Liver (tissue), 9 donors: Measurements from ENCODE around the gene CSRNP2. TPM values are rescaled to one million over a fixed set of nuclear protein-coding genes. Genes with fewer than 3 reads are reported as not detected.
A peak's percentile ranks its signal among the peaks of the same experiment; 100 is the strongest.

Experiments used
- DNase-seq: peaks from one replicate; pipeline ENCODE4 v3.0.0-alpha.2; 2017; ENCODE audit warnings: low spot score
- H3K27ac ChIP-seq, 2 donors: one replicate each; pipeline ENCODE4 v1.7.0; 2013; ENCODE audit warnings: inconsistent platforms in 2 of 2, low read length in 2 of 2, control low read depth in 1 of 2, low read depth in 1 of 2, mild to moderate bottlenecking in 1 of 2
- H3K27me3 ChIP-seq, 4 donors: one replicate each; pipeline versions ENCODE4 v1.6.1 to v1.7.0; 2013; ENCODE audit warnings: low read length in 3 of 4, inconsistent platforms in 1 of 4, mild to moderate bottlenecking in 1 of 4, moderate library complexity in 1 of 4; ENCODE audit not compliant: control insufficient read depth in 4 of 4, insufficient read depth in 4 of 4
- H3K36me3 ChIP-seq, 4 donors: one replicate each; pipeline versions ENCODE4 v1.6.1 to v1.7.0; 2013; ENCODE audit warnings: low read length in 3 of 4, mild to moderate bottlenecking in 3 of 4, low read depth in 1 of 4, moderate library complexity in 1 of 4; ENCODE audit not compliant: control insufficient read depth in 4 of 4, insufficient read depth in 3 of 4
- H3K4me1 ChIP-seq, 4 donors: one replicate each; pipeline versions ENCODE4 v1.6.1 to v1.7.0; 2013; ENCODE audit warnings: low read length in 3 of 4, mild to moderate bottlenecking in 3 of 4, moderate library complexity in 1 of 4; ENCODE audit not compliant: control insufficient read depth in 4 of 4, insufficient read depth in 4 of 4
- H3K4me3 ChIP-seq, 3 donors: one replicate each; pipeline versions ENCODE4 v1.6.1 to v1.7.0; 2013; ENCODE audit warnings: low read length in 3 of 3, control low read depth in 1 of 3, low read depth in 1 of 3, mild to moderate bottlenecking in 1 of 3
- H3K9ac ChIP-seq, 2 donors: one replicate each; pipeline ENCODE4 v1.7.0; 2013; ENCODE audit warnings: low read length in 2 of 2, mild to moderate bottlenecking in 2 of 2, moderate library complexity in 2 of 2, control low read depth in 1 of 2, low read depth in 1 of 2
- H3K9me3 ChIP-seq, 4 donors: one replicate each; pipeline versions ENCODE4 v1.6.1 to v1.7.0; 2013; ENCODE audit warnings: low read length in 3 of 4; ENCODE audit not compliant: control insufficient read depth in 4 of 4
- EGR1 ChIP-seq, 2 donors: IDR thresholded peaks; 2 replicates each; pipeline ENCODE4 v1.6.1; 2016 to 2018; ENCODE audit warnings: antibody characterized with exemption in 2 of 2, low read depth in 2 of 2
- FOXA2 ChIP-seq: IDR thresholded peaks from 2 replicates; pipeline ENCODE4 v1.6.1; 2016; ENCODE audit warnings: antibody characterized with exemption
- HNF4A ChIP-seq, 2 donors: conservative IDR thresholded peaks; 2 replicates each; pipeline ENCODE4 v1.6.1; 2016; ENCODE audit warnings: antibody characterized with exemption in 2 of 2, mild to moderate bottlenecking in 2 of 2
- JUND ChIP-seq, 2 donors: IDR thresholded peaks; 2 replicates each; pipeline ENCODE4 v1.6.1; 2016; ENCODE audit warnings: antibody characterized with exemption in 2 of 2
- NR2F2 ChIP-seq: IDR thresholded peaks from 2 replicates; pipeline ENCODE4 v1.6.1; 2016; ENCODE audit warnings: antibody characterized with exemption
- RAD21 ChIP-seq, 2 donors: IDR thresholded peaks; 2 replicates each; pipeline ENCODE4 v1.6.1; 2016; ENCODE audit warnings: antibody characterized with exemption in 2 of 2, mild to moderate bottlenecking in 2 of 2
- RXRA ChIP-seq, 2 donors: IDR thresholded peaks; 2 replicates each; pipeline ENCODE4 v1.6.1; 2017 to 2018; ENCODE audit warnings: antibody characterized with exemption in 2 of 2, mild to moderate bottlenecking in 1 of 2
- TAF1 ChIP-seq: conservative IDR thresholded peaks from 2 replicates; pipeline ENCODE4 v1.6.1; 2016; ENCODE audit warnings: antibody characterized with exemption, mild to moderate bottlenecking
- WGBS: extraction: QIAGEN DNeasy Blood & Tissue Kit; methylation state at CpG from one replicate; pipeline ENCODE4 v1.1.7; 2013; 5-methylcytosine and 5-hydroxymethylcytosine counted together
- polyA plus RNA-seq, 2 donors: library from polyadenylated mRNA; stranded (reverse) in 1 of 2; unstranded in 1 of 2; fragments of 200-250 nt in 1 of 2; fragments of >200 nt in 1 of 2; fragmentation: Nextera tagmentation in 1 of 2; extraction: Ambion mirVana in 1 of 2; gene quantifications; one replicate each; pipeline versions ENCODE4 v1.2.1 to v1.2.3, GENCODE V29; 2013 to 2015
- total RNA-seq, 2 donors: library from RNA; depleted of rRNA; stranded (reverse); fragments of >200 nt; gene quantifications; one replicate each; pipeline ENCODE4 v1.2.3, GENCODE V29; 2014
- TF ChIP-seq, protein P1 (sequence below): IDR thresholded peaks from 2 replicates; pipeline ENCODE4 v1.6.1; 2016; ENCODE audit warnings: antibody characterized with exemption
- TF ChIP-seq, protein P2 (sequence below): IDR thresholded peaks from 2 replicates; pipeline ENCODE4 v1.6.1; 2016; ENCODE audit warnings: antibody characterized with exemption, mild to moderate bottlenecking
- TF ChIP-seq, protein P3 (sequence below): fragments of 150-350 bp; IDR thresholded peaks from 2 replicates; pipeline ENCODE4 v1.5.1; 2017; ENCODE audit warnings: improper control_type of control experiment, low read depth, low read length; ENCODE audit not compliant: missing input control
- donor health status: healthy.
- donor health status: healthy.
- donor health status: healthy.
- donor health status: healthy.
- donor health status: healthy.

Gene CSRNP2
- total and polyA plus RNA-seq, 4 donors, result 2.0 to 8.4 (median 3.9) TPM

DNA sequence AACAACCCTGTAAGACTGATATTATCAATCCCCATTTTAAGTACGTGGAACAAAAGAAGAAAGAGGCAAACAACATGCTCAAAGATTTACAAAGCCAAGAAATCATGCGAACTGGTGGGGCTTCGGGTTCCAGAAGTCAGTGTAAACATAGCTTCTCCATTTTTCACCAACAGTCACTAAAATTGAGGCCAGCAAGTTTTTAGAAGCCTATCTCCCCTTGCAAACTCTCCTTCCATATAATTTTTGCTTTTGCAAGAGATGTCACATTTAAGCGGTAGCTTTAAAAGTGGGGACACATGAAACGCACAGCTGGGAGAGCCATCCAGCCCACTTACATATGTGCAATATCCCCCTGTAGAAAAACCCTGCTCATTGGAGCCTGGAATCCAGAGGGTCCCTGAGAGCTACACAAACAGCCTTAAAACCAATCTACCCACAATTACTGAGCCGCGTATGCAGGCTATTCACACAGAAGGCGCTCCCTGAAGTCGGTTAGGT, 58.0 kb downstream of the CSRNP2 start:
- no peak for DNase-seq
- 3% methylated on average over 9 of the region's 9 CpGs for WGBS
- peaks cover 1 to 37% (median 17%) of the 10 kb centered on the region in 4 donors for H3K4me1 ChIP-seq

DNA sequence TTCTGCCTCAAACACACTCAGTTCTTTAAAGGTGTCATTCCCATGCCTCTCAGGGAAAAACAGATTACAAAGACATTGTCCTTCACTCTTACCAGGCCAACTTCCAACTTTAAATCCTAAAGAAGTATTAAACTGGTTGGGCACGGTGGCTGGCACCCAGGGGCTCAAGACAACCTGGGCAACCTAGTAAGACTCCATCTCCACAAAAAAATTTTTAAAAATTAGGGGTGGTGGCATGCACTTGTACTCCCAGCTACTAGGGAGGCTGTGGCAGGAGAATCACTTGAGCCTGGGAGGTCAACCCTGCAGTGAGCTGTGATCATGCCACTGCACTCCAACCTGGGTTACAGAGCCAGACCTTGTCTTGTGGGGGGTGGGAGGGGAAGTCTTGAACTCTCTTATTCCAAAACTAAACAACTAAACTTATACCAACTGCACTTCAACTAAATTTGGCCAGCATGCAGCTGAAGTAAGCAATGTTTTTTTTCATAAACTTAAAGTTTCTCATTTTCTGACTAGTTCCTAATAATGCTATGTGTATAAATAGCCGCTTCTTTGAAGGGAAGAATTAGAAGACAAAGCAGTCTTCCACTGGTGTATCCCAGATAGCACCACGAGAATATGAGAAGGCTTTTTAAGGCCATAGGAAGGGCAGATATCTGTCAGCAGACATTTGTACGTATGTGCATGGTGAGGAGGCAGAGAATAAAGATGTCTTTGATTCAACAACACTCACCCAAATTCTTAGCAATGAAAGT, 59.6 kb downstream of the CSRNP2 start:
- no peaks in the 10 kb centered on the region for H3K27me3 ChIP-seq
- TF ChIP-seq, protein P1, sequence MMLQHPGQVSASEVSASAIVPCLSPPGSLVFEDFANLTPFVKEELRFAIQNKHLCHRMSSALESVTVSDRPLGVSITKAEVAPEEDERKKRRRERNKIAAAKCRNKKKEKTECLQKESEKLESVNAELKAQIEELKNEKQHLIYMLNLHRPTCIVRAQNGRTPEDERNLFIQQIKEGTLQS, result no peak
- no peak for TF ChIP-seq EGR1 (IDR thresholded peaks at IDR 0.05; ENCODE audit: low read depth in 2 of 2)
- TF ChIP-seq, protein P2, sequence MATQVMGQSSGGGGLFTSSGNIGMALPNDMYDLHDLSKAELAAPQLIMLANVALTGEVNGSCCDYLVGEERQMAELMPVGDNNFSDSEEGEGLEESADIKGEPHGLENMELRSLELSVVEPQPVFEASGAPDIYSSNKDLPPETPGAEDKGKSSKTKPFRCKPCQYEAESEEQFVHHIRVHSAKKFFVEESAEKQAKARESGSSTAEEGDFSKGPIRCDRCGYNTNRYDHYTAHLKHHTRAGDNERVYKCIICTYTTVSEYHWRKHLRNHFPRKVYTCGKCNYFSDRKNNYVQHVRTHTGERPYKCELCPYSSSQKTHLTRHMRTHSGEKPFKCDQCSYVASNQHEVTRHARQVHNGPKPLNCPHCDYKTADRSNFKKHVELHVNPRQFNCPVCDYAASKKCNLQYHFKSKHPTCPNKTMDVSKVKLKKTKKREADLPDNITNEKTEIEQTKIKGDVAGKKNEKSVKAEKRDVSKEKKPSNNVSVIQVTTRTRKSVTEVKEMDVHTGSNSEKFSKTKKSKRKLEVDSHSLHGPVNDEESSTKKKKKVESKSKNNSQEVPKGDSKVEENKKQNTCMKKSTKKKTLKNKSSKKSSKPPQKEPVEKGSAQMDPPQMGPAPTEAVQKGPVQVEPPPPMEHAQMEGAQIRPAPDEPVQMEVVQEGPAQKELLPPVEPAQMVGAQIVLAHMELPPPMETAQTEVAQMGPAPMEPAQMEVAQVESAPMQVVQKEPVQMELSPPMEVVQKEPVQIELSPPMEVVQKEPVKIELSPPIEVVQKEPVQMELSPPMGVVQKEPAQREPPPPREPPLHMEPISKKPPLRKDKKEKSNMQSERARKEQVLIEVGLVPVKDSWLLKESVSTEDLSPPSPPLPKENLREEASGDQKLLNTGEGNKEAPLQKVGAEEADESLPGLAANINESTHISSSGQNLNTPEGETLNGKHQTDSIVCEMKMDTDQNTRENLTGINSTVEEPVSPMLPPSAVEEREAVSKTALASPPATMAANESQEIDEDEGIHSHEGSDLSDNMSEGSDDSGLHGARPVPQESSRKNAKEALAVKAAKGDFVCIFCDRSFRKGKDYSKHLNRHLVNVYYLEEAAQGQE, result no peak
- TF ChIP-seq JUND (IDR thresholded peaks at IDR 0.05), result no peak
- no peak for TF ChIP-seq HNF4A (conservative IDR thresholded peaks at IDR 0.05)
- TF ChIP-seq TAF1, result no peak
- TF ChIP-seq NR2F2, result no peak
- H3K9ac ChIP-seq, result peak overlapping the region; percentile 61 to 98
- peaks cover 1 to 37% (median 17%) of the 10 kb centered on the region in 4 donors for H3K4me1 ChIP-seq
- 34% methylated on average over 4 of the region's 4 CpGs for WGBS
- H3K27ac ChIP-seq, result peak overlapping the region; percentile 98
- no peaks in the 10 kb centered on the region for H3K36me3 ChIP-seq
- H3K9me3 ChIP-seq, result no peaks in the 10 kb centered on the region
- peak overlapping the region; percentile 55 to 88 (median 66) for H3K4me3 ChIP-seq
- DNase-seq, result no peak

More for the DNA sequence above, 58.0 kb downstream of the CSRNP2 start:
- no peaks in the 10 kb centered on the region for H3K9me3 ChIP-seq
- H3K4me3 ChIP-seq, result peak overlapping the region; percentile 73 to 88 (median 76)
- no peaks in the 10 kb centered on the region for H3K27me3 ChIP-seq
- H3K36me3 ChIP-seq, result no peaks in the 10 kb centered on the region
- TF ChIP-seq FOXA2 (no peak), TAF1 (no peak), RAD21 (IDR thresholded peaks at IDR 0.05) (no peak), RXRA (IDR thresholded peaks at IDR 0.05) (no peak)
- TF ChIP-seq, protein P1, result no peak
- TF ChIP-seq, protein P3, sequence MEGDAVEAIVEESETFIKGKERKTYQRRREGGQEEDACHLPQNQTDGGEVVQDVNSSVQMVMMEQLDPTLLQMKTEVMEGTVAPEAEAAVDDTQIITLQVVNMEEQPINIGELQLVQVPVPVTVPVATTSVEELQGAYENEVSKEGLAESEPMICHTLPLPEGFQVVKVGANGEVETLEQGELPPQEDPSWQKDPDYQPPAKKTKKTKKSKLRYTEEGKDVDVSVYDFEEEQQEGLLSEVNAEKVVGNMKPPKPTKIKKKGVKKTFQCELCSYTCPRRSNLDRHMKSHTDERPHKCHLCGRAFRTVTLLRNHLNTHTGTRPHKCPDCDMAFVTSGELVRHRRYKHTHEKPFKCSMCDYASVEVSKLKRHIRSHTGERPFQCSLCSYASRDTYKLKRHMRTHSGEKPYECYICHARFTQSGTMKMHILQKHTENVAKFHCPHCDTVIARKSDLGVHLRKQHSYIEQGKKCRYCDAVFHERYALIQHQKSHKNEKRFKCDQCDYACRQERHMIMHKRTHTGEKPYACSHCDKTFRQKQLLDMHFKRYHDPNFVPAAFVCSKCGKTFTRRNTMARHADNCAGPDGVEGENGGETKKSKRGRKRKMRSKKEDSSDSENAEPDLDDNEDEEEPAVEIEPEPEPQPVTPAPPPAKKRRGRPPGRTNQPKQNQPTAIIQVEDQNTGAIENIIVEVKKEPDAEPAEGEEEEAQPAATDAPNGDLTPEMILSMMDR, result no peak
- H3K9ac ChIP-seq, result peak overlapping the region; percentile 94 to 98
- peak overlapping the region; percentile 98 for H3K27ac ChIP-seq
